ENCODE results near the gene CILP2.

CILP2 gene

GRCh38 chr19:19587771-19588170 is 49.7 kb downstream of the CILP2 start:
- peak overlapping the region in 1 of 3 experiments; percentile 36 for H3K27ac Mint-ChIP-seq
- H3K9me3 Mint-ChIP-seq, result no peaks in the 10 kb centered on the region
- H3K36me3 Mint-ChIP-seq (ENCODE audit: low read depth), result peaks cover 6% of the 10 kb centered on the region
- H3K4me1 Mint-ChIP-seq, result peaks cover 6% of the 10 kb centered on the region
- H3K27me3 Mint-ChIP-seq (ENCODE audit: low read depth), result peaks cover 3% of the 10 kb centered on the region
- no peak for TF ChIP-seq CTCF (IDR thresholded peaks at IDR 0.05; ENCODE audit: unreplicated experiment in 3 of 3)
- H3K4me3 Mint-ChIP-seq, result no peak overlapping the region

- no peaks in the 10 kb centered on the region for H3K9me3 Mint-ChIP-seq
- H3K27ac Mint-ChIP-seq, result no peak overlapping the region
- H3K36me3 Mint-ChIP-seq (ENCODE audit: low read depth), result peaks cover 10% of the 10 kb centered on the region
Measured at GRCh38 chr19:19588546-19588945, 50.5 kb downstream of the CILP2 start.

GRCh38 chr19:19591133-19591825 is 53.2 kb downstream of the CILP2 start:
- Mint-ChIP-seq H3K27me3 (ENCODE audit: low read depth) (peaks cover 3% of the 10 kb centered on the region), H3K4me3 (no peak overlapping the region), H3K9me3 (no peaks in the 10 kb centered on the region), H3K27ac (peak overlapping the region; percentile 23 to 75 (median 46)), H3K36me3 (ENCODE audit: low read depth) (peaks cover 14% of the 10 kb centered on the region), H3K4me1 (peaks cover 6% of the 10 kb centered on the region)
- TF ChIP-seq CTCF (IDR thresholded peaks at IDR 0.05; ENCODE audit: unreplicated experiment in 3 of 3), result no peak

More at GRCh38 chr19:19588546-19588945, 50.5 kb downstream of the CILP2 start:
- H3K4me1 Mint-ChIP-seq, result peaks cover 6% of the 10 kb centered on the region
- TF ChIP-seq CTCF (IDR thresholded peaks at IDR 0.05; ENCODE audit: unreplicated experiment in 3 of 3), result no peak
- H3K4me3 Mint-ChIP-seq, result no peak overlapping the region
- peaks cover 3% of the 10 kb centered on the region for H3K27me3 Mint-ChIP-seq (ENCODE audit: low read depth)

GRCh38 chr19:19592690-19593089 is 54.6 kb downstream of the CILP2 start:
- Mint-ChIP-seq H3K9me3 (no peaks in the 10 kb centered on the region), H3K4me3 (no peak overlapping the region), H3K4me1 (peaks cover 6% of the 10 kb centered on the region), H3K27ac (no peak overlapping the region), H3K36me3 (ENCODE audit: low read depth) (peaks cover 14% of the 10 kb centered on the region), H3K27me3 (ENCODE audit: low read depth) (peaks cover 3% of the 10 kb centered on the region)
- TF ChIP-seq CTCF (IDR thresholded peaks at IDR 0.05; ENCODE audit: unreplicated experiment in 3 of 3), result no peak

- H3K4me3 Mint-ChIP-seq, result no peak overlapping the region
- TF ChIP-seq CTCF (IDR thresholded peaks at IDR 0.05; ENCODE audit: unreplicated experiment in 3 of 3), result no peak
- H3K4me1 Mint-ChIP-seq, result peaks cover 6% of the 10 kb centered on the region
- H3K9me3 Mint-ChIP-seq, result no peaks in the 10 kb centered on the region
- peaks cover 3% of the 10 kb centered on the region for H3K27me3 Mint-ChIP-seq (ENCODE audit: low read depth)
- H3K27ac Mint-ChIP-seq, result no peak overlapping the region
- peaks cover 17% of the 10 kb centered on the region for H3K36me3 Mint-ChIP-seq (ENCODE audit: low read depth)
Measured at GRCh38 chr19:19594381-19594780, 56.3 kb downstream of the CILP2 start.

- no peaks in the 10 kb centered on the region for H3K27me3 Mint-ChIP-seq (ENCODE audit: low read depth)
- H3K27ac Mint-ChIP-seq, result no peak overlapping the region
- peaks cover 6% of the 10 kb centered on the region for H3K4me1 Mint-ChIP-seq
- no peaks in the 10 kb centered on the region for H3K9me3 Mint-ChIP-seq
- no peak overlapping the region for H3K4me3 Mint-ChIP-seq
- H3K36me3 Mint-ChIP-seq (ENCODE audit: low read depth), result peaks cover 17% of the 10 kb centered on the region
- no peak for TF ChIP-seq CTCF (IDR thresholded peaks at IDR 0.05; ENCODE audit: unreplicated experiment in 3 of 3)
Measured at GRCh38 chr19:19595171-19595701, 57.2 kb downstream of the CILP2 start.
